Sigmoid colon (tissue), 4 donors: ENCODE measurements around the gene MOB1A.

ENCODE experiments used
- CTCF ChIP-seq, 4 experiments: fragments of 450-650 bp in 3 of 4; fragments of 200-600 bp in 1 of 4; IDR thresholded peaks; one replicate each; pipeline ENCODE4 v1.5.1; 2016 to 2019; ENCODE audit warnings: antibody characterized with exemption in 4 of 4, mild to moderate bottlenecking in 3 of 4, moderate library complexity in 2 of 4
- EP300 ChIP-seq, 4 donors: sonication (generic); formaldehyde crosslinking; IDR thresholded peaks; one replicate each; pipeline ENCODE4 v1.6.1; 2017; ENCODE audit warnings: antibody characterized with exemption in 4 of 4
- POLR2A ChIP-seq, 2 donors: fragments of 450-650 bp; IDR thresholded peaks; one replicate each; pipeline ENCODE4 v1.6.1; 2016; ENCODE audit warnings: antibody characterized with exemption in 2 of 2, mild to moderate bottlenecking in 2 of 2, moderate library complexity in 2 of 2
- POLR2AphosphoS5 ChIP-seq, 4 donors: sonication (generic); formaldehyde crosslinking; IDR thresholded peaks; one replicate each; pipeline ENCODE4 v1.6.1; 2017; ENCODE audit warnings: antibody characterized with exemption in 4 of 4

- TF ChIP-seq POLR2AphosphoS5 (IDR thresholded peaks at IDR 0.05) (no peak), CTCF (IDR thresholded peaks at IDR 0.05) (no peak), POLR2A (IDR thresholded peaks at IDR 0.05) (no peak), EP300 (IDR thresholded peaks at IDR 0.05) (no peak)
Measured at GRCh38 chr2:74194799-74195198, 16.1 kb upstream of the MOB1A start.
